HG02981 (cell line): ENCODE results near the gene PLIN4.

ENCODE experiments used
- ATAC-seq: cut with Tn5 transposase; IDR thresholded peaks from one replicate; pipeline ENCODE4 v1.9.1; 2021; ENCODE audit warnings: mild to moderate bottlenecking, moderate library complexity; ENCODE audit not compliant: unreplicated experiment

The PLIN4 gene

GRCh38 chr19:4456843-4457653 is 61.2 kb downstream of the PLIN4 start:
- peak; percentile 12 for ATAC-seq

GRCh38 chr19:4456476-4456842 is 61.8 kb downstream of the PLIN4 start:
- no peak for ATAC-seq

- no peak for ATAC-seq
Observed at GRCh38 chr19:4455719-4456475, 62.4 kb downstream of the PLIN4 start.

- ATAC-seq: no peak
Observed at GRCh38 chr19:4454747-4455718, 63.3 kb downstream of the PLIN4 start.

- no peak for ATAC-seq
Observed at GRCh38 chr19:4453232-4454179, 64.8 kb downstream of the PLIN4 start.

GRCh38 chr19:4452230-4452990 is 65.9 kb downstream of the PLIN4 start:
- ATAC-seq: no peak
